Measurements from ENCODE around the gene MFSD2A. TPM values are rescaled to one million over a fixed set of nuclear protein-coding genes. Genes with fewer than 3 reads are reported as not detected.

The MFSD2A gene
- total and polyA plus RNA-seq, 9 of the 15 experiments (the other 6 are each of a cell fraction or from before 2014, with no cell fraction given) = 0.06 to 0.40 (median 0.15) TPM; not detected in 4

DNA sequence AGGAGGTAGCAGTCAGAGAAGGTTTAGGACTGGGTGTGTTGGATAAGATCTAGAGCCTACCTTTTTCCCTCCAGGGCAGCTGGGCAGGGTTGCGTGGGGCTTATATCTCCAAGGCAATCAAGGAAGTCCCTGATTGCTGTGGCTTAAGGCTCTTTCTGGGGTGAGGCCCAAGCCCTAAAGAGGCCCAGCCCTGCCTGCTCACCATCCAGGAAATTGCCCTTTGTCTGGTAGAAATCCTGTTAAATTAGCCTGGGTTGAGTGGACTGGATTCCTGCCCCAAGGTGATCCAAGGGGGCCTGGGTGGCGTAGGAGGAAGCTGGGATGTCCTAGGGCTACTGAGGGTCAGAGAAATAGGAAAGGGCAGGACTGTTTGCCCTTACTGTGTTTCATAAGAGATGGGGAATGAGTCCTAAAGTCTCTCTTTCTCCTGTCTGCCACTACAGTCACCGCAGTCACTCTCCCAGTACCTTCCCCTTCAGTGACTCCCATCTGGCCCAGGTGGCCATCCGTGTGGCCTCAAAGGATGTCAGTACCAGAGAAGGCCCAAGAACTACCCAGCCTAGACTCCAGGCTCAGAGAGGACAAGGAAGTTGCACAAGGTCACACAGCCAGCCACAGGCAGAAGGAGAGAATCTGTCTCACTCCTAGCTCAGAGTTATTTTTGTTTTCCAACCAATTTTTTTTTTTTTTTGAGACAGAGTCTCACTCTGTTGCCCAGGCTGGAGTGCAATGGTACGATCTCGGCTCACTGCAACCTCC, 25.8 kb downstream of the MFSD2A start (continued):
- TF ChIP-seq, protein P1, sequence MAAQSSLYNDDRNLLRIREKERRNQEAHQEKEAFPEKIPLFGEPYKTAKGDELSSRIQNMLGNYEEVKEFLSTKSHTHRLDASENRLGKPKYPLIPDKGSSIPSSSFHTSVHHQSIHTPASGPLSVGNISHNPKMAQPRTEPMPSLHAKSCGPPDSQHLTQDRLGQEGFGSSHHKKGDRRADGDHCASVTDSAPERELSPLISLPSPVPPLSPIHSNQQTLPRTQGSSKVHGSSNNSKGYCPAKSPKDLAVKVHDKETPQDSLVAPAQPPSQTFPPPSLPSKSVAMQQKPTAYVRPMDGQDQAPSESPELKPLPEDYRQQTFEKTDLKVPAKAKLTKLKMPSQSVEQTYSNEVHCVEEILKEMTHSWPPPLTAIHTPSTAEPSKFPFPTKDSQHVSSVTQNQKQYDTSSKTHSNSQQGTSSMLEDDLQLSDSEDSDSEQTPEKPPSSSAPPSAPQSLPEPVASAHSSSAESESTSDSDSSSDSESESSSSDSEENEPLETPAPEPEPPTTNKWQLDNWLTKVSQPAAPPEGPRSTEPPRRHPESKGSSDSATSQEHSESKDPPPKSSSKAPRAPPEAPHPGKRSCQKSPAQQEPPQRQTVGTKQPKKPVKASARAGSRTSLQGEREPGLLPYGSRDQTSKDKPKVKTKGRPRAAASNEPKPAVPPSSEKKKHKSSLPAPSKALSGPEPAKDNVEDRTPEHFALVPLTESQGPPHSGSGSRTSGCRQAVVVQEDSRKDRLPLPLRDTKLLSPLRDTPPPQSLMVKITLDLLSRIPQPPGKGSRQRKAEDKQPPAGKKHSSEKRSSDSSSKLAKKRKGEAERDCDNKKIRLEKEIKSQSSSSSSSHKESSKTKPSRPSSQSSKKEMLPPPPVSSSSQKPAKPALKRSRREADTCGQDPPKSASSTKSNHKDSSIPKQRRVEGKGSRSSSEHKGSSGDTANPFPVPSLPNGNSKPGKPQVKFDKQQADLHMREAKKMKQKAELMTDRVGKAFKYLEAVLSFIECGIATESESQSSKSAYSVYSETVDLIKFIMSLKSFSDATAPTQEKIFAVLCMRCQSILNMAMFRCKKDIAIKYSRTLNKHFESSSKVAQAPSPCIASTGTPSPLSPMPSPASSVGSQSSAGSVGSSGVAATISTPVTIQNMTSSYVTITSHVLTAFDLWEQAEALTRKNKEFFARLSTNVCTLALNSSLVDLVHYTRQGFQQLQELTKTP (IDR thresholded peaks at IDR 0.05; ENCODE audit: low read depth in 1 of 2, partially characterized antibody in 2 of 2) = no peak
- TF ChIP-seq CXXC5 (CRISPR knock-in tag; IDR thresholded peaks at IDR 0.05) (peak; percentile 38; the same call in 1 of the 2 replicates), SIX5 (IDR thresholded peaks at IDR 0.05; ENCODE audit: borderline replicate concordance in 1 of 2, insufficient read depth in 1 of 2, low read depth in 1 of 2, low read length in 2 of 2) (no peak), CBX1 (IDR thresholded peaks at IDR 0.05; ENCODE audit: low read depth) (0 out of 2 replicates have a peak, but pooled peaks have one; percentile 17), SRSF7 (optimal IDR thresholded peaks at IDR 0.05; ENCODE audit: low read depth, low read length) (no peak), SFPQ (IDR thresholded peaks at IDR 0.05; ENCODE audit: low read depth, low read length) (no peak), NRF1 (conservative IDR thresholded peaks at IDR 0.05 in 1 of 2, IDR thresholded peaks at IDR 0.05 in 1 of 2) (peak in 1 of 2 experiments; percentile 32; a peak in 1 of 4 replicates), ZKSCAN1 (IDR thresholded peaks at IDR 0.05; ENCODE audit: low read depth, low read length) (no peak), GABPA (tag; conservative IDR thresholded peaks at IDR 0.05; ENCODE audit: low read depth) (0 out of 2 replicates have a peak, but pooled peaks have one; percentile 15), FOSL1 (tag; conservative IDR thresholded peaks at IDR 0.05) (0 out of 2 replicates have a peak, but pooled peaks have one; percentile 19), NFE2L1 (tag; IDR thresholded peaks at IDR 0.05; ENCODE audit: borderline replicate concordance, low read depth) (no peak), ETV1 (tag; conservative IDR thresholded peaks at IDR 0.05; ENCODE audit: low read depth) (no peak), EP300 (IDR thresholded peaks at IDR 0.05; ENCODE audit: low read length) (no peak), NUFIP1 (IDR thresholded peaks at IDR 0.05; ENCODE audit: partially characterized antibody) (no peak), ZNF121 (CRISPR knock-in tag; conservative IDR thresholded peaks at IDR 0.05) (no peak)
- TF ChIP-seq, protein P2, sequence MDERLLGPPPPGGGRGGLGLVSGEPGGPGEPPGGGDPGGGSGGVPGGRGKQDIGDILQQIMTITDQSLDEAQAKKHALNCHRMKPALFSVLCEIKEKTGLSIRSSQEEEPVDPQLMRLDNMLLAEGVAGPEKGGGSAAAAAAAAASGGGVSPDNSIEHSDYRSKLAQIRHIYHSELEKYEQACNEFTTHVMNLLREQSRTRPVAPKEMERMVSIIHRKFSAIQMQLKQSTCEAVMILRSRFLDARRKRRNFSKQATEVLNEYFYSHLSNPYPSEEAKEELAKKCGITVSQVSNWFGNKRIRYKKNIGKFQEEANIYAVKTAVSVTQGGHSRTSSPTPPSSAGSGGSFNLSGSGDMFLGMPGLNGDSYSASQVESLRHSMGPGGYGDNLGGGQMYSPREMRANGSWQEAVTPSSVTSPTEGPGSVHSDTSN (CRISPR knock-in tag; IDR thresholded peaks at IDR 0.05; ENCODE audit: low read depth) = no peak
- TF ChIP-seq, protein P2 (tag; conservative IDR thresholded peaks at IDR 0.05; ENCODE audit: low read depth) = no peak

Data from K562 (cell line).